ENCODE results near the gene LRP1B.

GRCh38 chr2:140498360-140498759, 1632.5 kb downstream of the LRP1B start:
- TF ChIP-seq CTCF (IDR thresholded peaks at IDR 0.05) (no peak), E2F5 (CRISPR knock-in tag; IDR thresholded peaks at IDR 0.05) (no peak), MAX (CRISPR knock-in tag; IDR thresholded peaks at IDR 0.05) (no peak), ATF2 (CRISPR knock-in tag; IDR thresholded peaks at IDR 0.05; ENCODE audit: borderline replicate concordance, low read depth) (no peak), NFYB (CRISPR knock-in tag; conservative IDR thresholded peaks at IDR 0.05; ENCODE audit: low read depth) (no peak), JAZF1 (CRISPR knock-in tag; IDR thresholded peaks at IDR 0.05) (no peak), SOX15 (CRISPR knock-in tag; IDR thresholded peaks at IDR 0.05) (no peak), NR3C1 (CRISPR knock-in tag; conservative IDR thresholded peaks at IDR 0.05; ENCODE audit: low read depth) (no peak), TEAD4 (CRISPR knock-in tag; IDR thresholded peaks at IDR 0.05) (no peak), JUN (CRISPR knock-in tag; IDR thresholded peaks at IDR 0.05) (no peak), GABPB1 (CRISPR knock-in tag; IDR thresholded peaks at IDR 0.05) (no peak), CDX4 (CRISPR knock-in tag; IDR thresholded peaks at IDR 0.05; ENCODE audit: borderline replicate concordance) (no peak)

Data from WTC11 (cell line).